HEK293T (cell line): ENCODE data around the gene FAM20B.

Experiments used
- BHLHE40 ChIP-seq: fragments of 450-650 bp; IDR thresholded peaks from 2 replicates; pipeline ENCODE4 v1.6.1; 2016; ENCODE audit warnings: mild to moderate bottlenecking, moderate library complexity, borderline replicate concordance
- CTBP1 ChIP-seq: fragments of 450-650 bp; IDR thresholded peaks from 2 replicates; pipeline ENCODE4 v1.6.1; 2016; ENCODE audit warnings: borderline replicate concordance
- FOXA1 ChIP-seq: fragments of 450-650 bp; IDR thresholded peaks from 2 replicates; pipeline ENCODE4 v1.6.1; 2016; ENCODE audit warnings: mild to moderate bottlenecking
- FOXM1 ChIP-seq: fragments of 450-650 bp; IDR thresholded peaks from 2 replicates; pipeline ENCODE4 v1.6.1; 2017; ENCODE audit warnings: mild to moderate bottlenecking, borderline replicate concordance
- HDGF ChIP-seq: fragments of 450-650 bp; IDR thresholded peaks from 2 replicates; pipeline ENCODE4 v1.6.1; 2017; ENCODE audit warnings: antibody characterized with exemption, borderline replicate concordance
- NFRKB ChIP-seq: fragments of 450-650 bp; IDR thresholded peaks from 2 replicates; pipeline ENCODE4 v1.6.1; 2016; ENCODE audit warnings: mild to moderate bottlenecking, moderate library complexity
- SP1 ChIP-seq: fragments of 450-650 bp; IDR thresholded peaks from 2 replicates; pipeline ENCODE4 v1.6.1; 2017
- SUZ12 ChIP-seq: fragments of 450-650 bp; IDR thresholded peaks from 2 replicates; pipeline ENCODE4 v1.6.1; 2016; ENCODE audit warnings: mild to moderate bottlenecking
- TARDBP ChIP-seq: fragments of 450-650 bp; IDR thresholded peaks from 2 replicates; pipeline ENCODE4 v1.6.1; 2016
- TF ChIP-seq, protein P1 (sequence below): fragments of 450-650 bp; IDR thresholded peaks from 2 replicates; pipeline ENCODE4 v1.6.1; 2016

DNA sequence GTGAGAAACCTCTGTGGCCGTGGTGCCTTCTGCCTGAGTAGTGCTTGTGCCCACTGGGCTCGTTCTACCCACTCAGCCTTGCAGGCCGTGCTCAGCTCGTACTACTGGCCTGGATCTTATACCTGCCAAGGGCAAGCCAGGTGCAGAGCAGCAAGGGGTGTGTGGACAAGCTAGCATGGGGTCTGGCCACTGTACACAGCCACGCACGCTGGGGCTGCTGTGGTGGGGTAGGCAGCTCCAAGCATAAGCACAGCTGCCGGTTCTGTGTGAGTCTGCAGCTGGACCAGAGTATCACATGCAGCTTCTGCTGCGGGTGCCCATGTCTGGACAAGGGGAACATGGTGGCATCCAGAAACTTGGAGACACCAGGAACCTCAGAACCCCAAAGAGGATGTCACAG lies 16.4 kb downstream of the FAM20B start:
- TF ChIP-seq TARDBP (no peak), NFRKB (no peak), FOXM1 (no peak), SUZ12 (no peak), SP1 (no peak), HDGF (no peak), BHLHE40 (no peak), CTBP1 (no peak), FOXA1 (no peak)
- TF ChIP-seq, protein P1, sequence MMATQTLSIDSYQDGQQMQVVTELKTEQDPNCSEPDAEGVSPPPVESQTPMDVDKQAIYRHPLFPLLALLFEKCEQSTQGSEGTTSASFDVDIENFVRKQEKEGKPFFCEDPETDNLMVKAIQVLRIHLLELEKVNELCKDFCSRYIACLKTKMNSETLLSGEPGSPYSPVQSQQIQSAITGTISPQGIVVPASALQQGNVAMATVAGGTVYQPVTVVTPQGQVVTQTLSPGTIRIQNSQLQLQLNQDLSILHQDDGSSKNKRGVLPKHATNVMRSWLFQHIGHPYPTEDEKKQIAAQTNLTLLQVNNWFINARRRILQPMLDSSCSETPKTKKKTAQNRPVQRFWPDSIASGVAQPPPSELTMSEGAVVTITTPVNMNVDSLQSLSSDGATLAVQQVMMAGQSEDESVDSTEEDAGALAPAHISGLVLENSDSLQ, result no peak
